CD4-positive, alpha-beta memory T cell (primary cell): ENCODE results near the gene RRM1. TPM values are rescaled to one million over a fixed set of nuclear protein-coding genes. Genes with fewer than 3 reads are reported as not detected.
A peak's percentile ranks its signal among the peaks of the same experiment; 100 is the strongest.
"Not testable (repeated sequence)": the region's sequence is repeated elsewhere in the genome, so short reads cannot be mapped to it uniquely, and the experiment has no call there.

Experiments used
- CTCF ChIA-PET: fragments of 350-600 bp; sonication (Branson Sonifier 250); formaldehyde crosslinking; loops from one replicate; lab custom pipeline; 2021; ENCODE audit warnings: inconsistent platforms; ENCODE audit not compliant: partially characterized antibody; lab: Charles Lee
- POLR2A ChIA-PET: fragments of 350-600 bp; sonication (Branson Sonifier 250); formaldehyde crosslinking; loops from one replicate; lab custom pipeline; 2021; ENCODE audit not compliant: partially characterized antibody; lab: Charles Lee
- DNase-seq, 5 donors: peaks; one replicate each; pipeline versions ENCODE4 v3.0.0 to v3.0.0-alpha.2; 2020 to 2022; ENCODE audit warnings: mixed read lengths in 1 of 5
- H3K27ac ChIP-seq: one replicate; pipeline ENCODE4 v1.7.0; 2013; ENCODE audit warnings: low read depth, low read length
- H3K27me3 ChIP-seq: 2 replicates; pipeline ENCODE4 v1.7.0; 2013; ENCODE audit warnings: mild to moderate bottlenecking, low read length, moderate library complexity; ENCODE audit not compliant: insufficient read depth
- H3K36me3 ChIP-seq: 2 replicates; pipeline ENCODE4 v1.7.0; 2013; ENCODE audit warnings: mild to moderate bottlenecking, low read length, moderate library complexity; ENCODE audit not compliant: insufficient read depth
- H3K4me1 ChIP-seq: 2 replicates; pipeline ENCODE4 v1.7.0; 2013; ENCODE audit warnings: mild to moderate bottlenecking, low read length, moderate library complexity; ENCODE audit not compliant: insufficient read depth
- H3K4me3 ChIP-seq, 2 donors: one replicate each; pipeline ENCODE4 v1.7.0; 2013; ENCODE audit warnings: low read length in 2 of 2, mild to moderate bottlenecking in 1 of 2
- H3K9me3 ChIP-seq, 2 donors: one replicate each; pipeline ENCODE4 v1.7.0; 2013; ENCODE audit warnings: low read length in 2 of 2, control low read depth in 1 of 2; ENCODE audit not compliant: control insufficient read depth in 1 of 2
- H3K27ac Mint-ChIP-seq, 7 donors: one replicate each; pipeline ENCODE4 v1.8.0; 2020 to 2021; ENCODE audit warnings: mixed read lengths in 7 of 7, mild to moderate bottlenecking in 6 of 7, inconsistent platforms in 3 of 7, moderate library complexity in 3 of 7
- H3K27me3 Mint-ChIP-seq, 2 donors: one replicate each; pipeline ENCODE4 v1.8.0; 2020 to 2021; ENCODE audit warnings: mixed read lengths in 2 of 2
- H3K36me3 Mint-ChIP-seq, 2 donors: one replicate each; pipeline ENCODE4 v1.8.0; 2020 to 2021; ENCODE audit warnings: mixed read lengths in 2 of 2, inconsistent platforms in 1 of 2, mild to moderate bottlenecking in 1 of 2
- H3K4me1 Mint-ChIP-seq, 4 donors: one replicate each; pipeline ENCODE4 v1.8.0; 2020 to 2021; ENCODE audit warnings: mixed read lengths in 4 of 4, mild to moderate bottlenecking in 1 of 4
- H3K4me3 Mint-ChIP-seq, 8 donors: one replicate each; pipeline ENCODE4 v1.8.0; 2020 to 2021; ENCODE audit warnings: mixed read lengths in 8 of 8, mild to moderate bottlenecking in 7 of 8, moderate library complexity in 6 of 8, inconsistent platforms in 3 of 8
- H3K9me3 Mint-ChIP-seq, 8 donors: one replicate each; pipeline ENCODE4 v1.8.0; 2020 to 2021; ENCODE audit warnings: mixed read lengths in 8 of 8, mild to moderate bottlenecking in 5 of 8, inconsistent platforms in 3 of 8, moderate library complexity in 1 of 8
- intact Hi-C: fragments of 100-400 bp; cut with micrococcal nuclease; formaldehyde crosslinking; loops from one replicate; pipeline ENCODE4 v1.15.1; 2023
- polyA plus RNA-seq, 2 donors: library from polyadenylated mRNA; unstranded; fragments of 300-500 nt; fragmentation: Illumina TruSeq; gene quantifications; one replicate each; pipeline ENCODE4 v1.2.3, GENCODE V29; 2021
- total RNA-seq, 2 experiments: library from RNA; stranded (reverse); gene quantifications; one replicate each; pipeline ENCODE4 v1.2.3, GENCODE V29; 2021

The RRM1 gene
- total and polyA plus RNA-seq, 4 experiments from 2014 or later = 38.0 to 49.9 (median 44.3) TPM

DNA sequence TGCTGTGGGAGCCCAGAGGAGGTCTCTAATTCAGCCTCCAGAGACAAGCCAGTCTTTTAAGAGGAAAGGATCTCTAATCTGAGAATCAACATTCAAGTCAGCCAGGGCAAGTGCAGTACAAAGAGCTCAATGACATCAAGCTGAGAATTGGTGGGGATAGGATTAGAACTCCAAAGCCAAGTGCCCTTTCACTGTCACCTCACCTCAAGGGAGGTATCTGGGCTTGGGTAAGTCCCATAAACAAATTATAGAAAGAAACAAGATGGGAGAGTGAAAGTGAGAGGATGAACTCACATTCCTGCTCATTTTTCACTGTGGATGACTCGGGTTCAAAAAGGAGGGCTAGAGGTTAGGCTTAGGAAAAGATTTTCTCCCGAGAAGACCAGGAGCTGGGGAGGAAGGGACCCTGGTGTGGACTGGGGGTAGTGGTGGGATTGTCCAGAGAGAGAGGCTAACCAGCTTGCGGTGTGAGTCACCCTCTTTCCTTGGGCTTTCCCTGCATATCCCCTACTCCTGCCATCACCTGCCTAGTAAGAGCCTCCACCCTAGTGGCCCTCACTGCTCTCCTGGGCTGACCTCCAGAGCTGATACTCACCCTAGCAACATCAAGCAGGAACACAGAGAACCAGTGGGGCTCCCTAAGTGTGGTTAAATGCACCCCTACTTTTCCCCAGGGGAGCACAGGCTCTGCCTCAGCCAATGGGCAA is 70.4 kb downstream of the RRM1 start:
- DNase-seq = no peak
- Histone ChIP-seq H3K36me3 (no peaks in the 10 kb centered on the region), H3K27me3 (no peaks in the 10 kb centered on the region), H3K4me1 (no peaks in the 10 kb centered on the region), H3K9me3 (no peaks in the 10 kb centered on the region), H3K27ac (no peak overlapping the region), H3K4me3 (no peak overlapping the region)
- Mint-ChIP-seq H3K36me3 (no peaks in the 10 kb centered on the region), H3K4me1 (no peaks in the 10 kb centered on the region), H3K27ac (no peak overlapping the region), H3K27me3 (no peaks in the 10 kb centered on the region), H3K9me3 (no peaks in the 10 kb centered on the region), H3K4me3 (no peak overlapping the region)
- POLR2A ChIA-PET = no interaction called here
- CTCF ChIA-PET = no interaction called here
- intact Hi-C loops = no loop called here

DNA sequence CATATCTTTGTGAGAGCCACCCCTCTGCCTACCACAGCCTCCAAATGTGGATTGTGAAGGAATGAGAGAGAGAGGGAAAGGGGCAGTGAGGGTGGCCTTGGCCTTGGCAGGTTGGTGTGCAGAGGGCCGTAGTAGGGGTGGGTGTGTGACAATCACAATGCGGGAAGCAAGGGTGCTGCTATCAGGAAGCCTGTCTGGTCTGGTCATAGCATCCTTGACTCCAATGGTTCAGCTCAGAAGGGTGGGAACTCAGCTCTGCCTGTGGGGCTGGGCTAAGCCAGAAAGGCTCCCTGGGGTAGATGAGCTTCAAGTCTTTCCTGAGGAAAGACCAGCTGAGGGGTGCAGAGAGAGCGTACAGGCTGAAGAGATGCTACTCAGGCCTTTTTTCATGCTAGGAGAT is 72.7 kb downstream of the RRM1 start:
- Mint-ChIP-seq H3K4me3 (no peak overlapping the region), H3K27ac (no peak overlapping the region), H3K27me3 (no peaks in the 10 kb centered on the region), H3K9me3 (no peaks in the 10 kb centered on the region), H3K4me1 (no peaks in the 10 kb centered on the region), H3K36me3 (no peaks in the 10 kb centered on the region)
- Histone ChIP-seq H3K4me3 (no peak overlapping the region), H3K36me3 (no peaks in the 10 kb centered on the region), H3K4me1 (no peaks in the 10 kb centered on the region), H3K27me3 (no peaks in the 10 kb centered on the region), H3K9me3 (no peaks in the 10 kb centered on the region), H3K27ac (no peak overlapping the region)
- ChIA-PET CTCF (interaction anchor here (1.4 kb wide), 1 partner anchor 371 kb away, joined by 3 read pairs; no protein-coding TSS in a partner anchor), POLR2A (no interaction called here)
- no peak for DNase-seq
- intact Hi-C loops = no loop called here

DNA sequence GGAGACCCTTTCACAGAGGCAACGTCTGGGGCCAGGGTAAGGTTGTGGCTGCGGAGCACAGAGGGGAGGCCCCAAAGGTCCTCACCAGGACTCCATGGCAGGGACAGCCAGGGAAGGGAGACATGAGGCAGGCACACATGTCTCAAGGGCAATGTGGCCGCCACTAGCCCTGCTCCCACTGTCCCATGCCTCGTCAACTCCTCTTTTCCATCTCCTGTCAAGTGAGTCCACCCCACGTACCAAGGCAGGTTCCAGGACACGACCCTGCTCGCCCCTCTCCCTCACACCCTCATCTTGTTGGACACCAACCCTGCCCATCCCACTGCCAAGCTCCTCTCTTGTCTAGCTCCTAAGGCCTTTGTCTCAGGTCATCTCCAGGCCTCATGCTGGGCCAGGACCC is 73.2 kb downstream of the RRM1 start:
- H3K4me1 ChIP-seq = no peaks in the 10 kb centered on the region
- intact Hi-C loops = no loop called here
- H3K4me3 ChIP-seq = no peak overlapping the region
- no peaks in the 10 kb centered on the region for H3K9me3 ChIP-seq
- H3K9me3 Mint-ChIP-seq = no peaks in the 10 kb centered on the region
- ChIA-PET POLR2A (no interaction called here), CTCF (interaction anchor here (1.4 kb wide), 1 partner anchor 370 kb away, joined by 3 read pairs; no protein-coding TSS in a partner anchor)
- no peak overlapping the region for H3K27ac Mint-ChIP-seq
- H3K36me3 ChIP-seq = no peaks in the 10 kb centered on the region
- no peak overlapping the region for H3K4me3 Mint-ChIP-seq
- no peaks in the 10 kb centered on the region for H3K36me3 Mint-ChIP-seq
- no peaks in the 10 kb centered on the region for H3K4me1 Mint-ChIP-seq
- no peak overlapping the region for H3K27ac ChIP-seq
- no peaks in the 10 kb centered on the region for H3K27me3 Mint-ChIP-seq
- no peaks in the 10 kb centered on the region for H3K27me3 ChIP-seq
- DNase-seq = no peak

DNA sequence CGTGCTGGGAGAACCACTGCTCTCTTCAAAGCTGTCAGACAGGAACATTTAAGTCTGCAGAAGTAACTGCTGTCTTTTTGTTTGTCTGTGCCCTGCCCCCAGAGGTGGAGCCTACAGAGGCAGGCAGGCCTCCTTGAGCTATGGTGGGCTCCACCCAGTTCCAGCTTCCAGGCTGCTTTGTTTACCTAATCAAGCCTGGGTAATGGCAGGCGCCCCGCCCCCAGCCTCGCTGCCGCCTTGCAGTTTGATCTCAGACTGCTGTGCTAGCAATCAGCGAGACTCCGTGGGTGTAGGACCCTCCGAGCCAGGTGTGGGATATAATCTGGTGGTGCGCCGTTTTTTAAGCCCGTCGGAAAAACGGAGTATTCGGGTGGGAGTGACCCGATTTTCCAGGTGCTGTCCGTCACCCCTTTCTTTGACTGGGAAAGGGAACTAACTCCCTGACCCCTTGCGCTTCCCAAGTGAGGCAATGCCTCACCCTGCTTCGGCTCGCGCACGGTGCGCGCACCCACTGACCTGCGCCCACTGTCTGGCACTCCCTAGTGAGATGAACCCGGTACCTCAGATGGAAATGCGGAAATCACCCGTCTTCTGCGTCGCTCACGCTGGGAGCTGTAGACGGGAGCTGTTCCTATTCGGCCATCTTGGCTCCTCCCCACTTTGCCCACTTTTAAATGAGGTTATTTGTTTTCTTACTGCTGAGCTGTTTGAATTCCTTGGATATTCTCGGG is 81.2 kb downstream of the RRM1 start:
- H3K27ac Mint-ChIP-seq, H3K4me1 Mint-ChIP-seq, intact Hi-C loops, H3K27me3 ChIP-seq, H3K36me3 ChIP-seq, H3K36me3 Mint-ChIP-seq, H3K9me3 Mint-ChIP-seq, POLR2A ChIA-PET, H3K27ac ChIP-seq, H3K4me3 ChIP-seq, H3K4me1 ChIP-seq, H3K9me3 ChIP-seq, DNase-seq: not testable (repeated sequence)
- CTCF ChIA-PET = interaction anchor here (5.2 kb wide), 1 partner anchor 11 kb away, joined by 30 read pairs; no protein-coding TSS in a partner anchor
- Mint-ChIP-seq H3K4me3 (peak overlapping the region in 1 of 8 donors; percentile 46), H3K27me3 (peaks cover 8 to 20% of the 10 kb centered on the region in 2 donors)

DNA sequence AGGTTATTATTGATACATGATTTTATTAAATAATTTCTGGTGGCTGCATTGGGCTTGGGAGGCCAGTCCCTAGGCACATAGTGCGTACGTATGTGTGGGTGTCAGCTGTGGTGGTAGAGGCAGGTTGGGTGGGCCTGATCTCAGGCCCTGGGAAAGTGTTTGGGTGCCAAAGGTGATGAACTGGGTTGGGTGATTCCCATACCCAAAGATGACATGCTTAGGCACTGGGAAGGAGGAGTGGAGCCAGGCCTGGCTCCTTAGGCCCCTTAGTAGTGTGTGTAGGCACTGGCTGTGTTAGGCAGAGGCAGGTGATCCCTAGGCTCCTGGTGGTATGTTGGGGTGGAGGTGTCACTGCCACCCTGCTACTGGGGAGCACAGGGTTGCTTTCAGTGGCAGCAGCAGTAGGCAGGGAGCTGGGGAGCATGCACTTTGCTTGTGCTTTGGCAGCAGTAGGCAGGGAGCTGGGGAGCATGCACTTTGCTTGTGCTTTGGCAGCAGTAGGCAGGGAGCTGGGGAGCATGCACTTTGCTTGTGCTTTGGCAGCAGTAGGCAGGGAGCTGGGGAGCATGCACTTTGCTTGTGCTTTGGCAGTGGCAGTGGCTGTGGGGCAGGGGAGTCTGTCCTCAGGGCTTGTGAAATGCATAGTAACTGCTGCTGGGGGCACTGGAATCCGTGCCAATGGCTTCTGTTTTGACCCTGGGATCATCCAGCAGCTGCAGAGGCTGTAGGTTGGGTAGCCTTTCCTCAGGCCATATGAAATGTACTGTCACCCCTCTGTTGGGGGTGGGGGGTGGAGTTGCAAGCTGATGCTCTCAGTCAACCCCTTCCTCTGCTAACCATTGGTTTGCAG is 84.4 kb downstream of the RRM1 start:
- Mint-ChIP-seq H3K4me1 (no peaks in the 10 kb centered on the region), H3K9me3 (peaks cover 0 to 4% (median 0%) of the 10 kb centered on the region in 8 donors)

DNA sequence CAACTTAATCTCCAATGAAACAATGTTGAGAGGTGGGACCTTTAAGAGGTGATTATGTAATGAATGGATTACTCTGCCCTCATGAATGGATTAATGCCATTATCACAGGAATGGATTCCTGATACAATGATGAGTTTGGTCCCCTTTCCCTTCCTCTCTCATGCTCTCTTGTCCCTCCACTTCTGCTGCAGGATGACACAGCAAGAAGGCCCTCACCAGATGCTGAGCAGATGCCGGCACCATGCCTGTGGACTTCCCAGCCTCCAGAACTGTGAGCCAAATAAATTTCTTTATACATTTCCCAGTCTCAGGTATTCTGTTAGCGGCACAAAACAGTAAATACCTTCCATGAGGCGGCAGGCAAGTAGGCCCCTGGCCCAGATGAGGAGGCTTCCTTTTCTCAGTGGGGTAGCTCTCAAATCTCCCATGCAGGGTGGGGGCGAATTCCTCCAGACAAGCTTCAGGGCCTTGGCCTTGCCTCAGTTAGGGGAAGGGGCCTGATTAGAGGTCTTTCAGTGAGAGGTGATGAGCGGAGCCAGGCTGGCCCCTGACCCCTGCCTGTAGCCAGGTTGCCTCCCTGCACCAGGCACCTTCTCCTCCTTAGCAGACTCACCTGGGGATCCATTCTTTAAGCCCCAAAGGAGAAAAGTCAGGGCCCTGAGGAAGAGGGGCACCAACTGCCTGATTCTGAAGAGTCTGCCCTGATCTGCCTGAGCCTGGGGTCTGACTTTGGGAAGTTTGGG is 86.0 kb downstream of the RRM1 start:
- Mint-ChIP-seq H3K27me3 (peaks cover 8 to 20% of the 10 kb centered on the region in 2 donors), H3K36me3 (no peaks in the 10 kb centered on the region), H3K27ac (peak overlapping the region in 1 of 7 donors; percentile 23), H3K9me3 (peaks cover 0 to 4% (median 0%) of the 10 kb centered on the region in 8 donors), H3K4me3 (no peak overlapping the region), H3K4me1 (no peaks in the 10 kb centered on the region)
- Histone ChIP-seq H3K27me3 (no peaks in the 10 kb centered on the region), H3K27ac (no peak overlapping the region), H3K36me3 (no peaks in the 10 kb centered on the region), H3K4me3 (no peak overlapping the region), H3K4me1 (no peaks in the 10 kb centered on the region), H3K9me3 (no peaks in the 10 kb centered on the region)
- ChIA-PET POLR2A (no interaction called here), CTCF (interaction anchor here (1.1 to 5.2 kb wide), 2 partner anchors 7 to 313 kb away, joined by 4 to 30 read pairs; no protein-coding TSS in a partner anchor)
- intact Hi-C loops = no loop called here
- DNase-seq = no peak

More for the DNA sequence above, 84.4 kb downstream of the RRM1 start:
- no peaks in the 10 kb centered on the region for H3K36me3 Mint-ChIP-seq
- intact Hi-C loops = no loop called here
- ChIA-PET POLR2A (no interaction called here), CTCF (interaction anchor here (1.1 to 5.2 kb wide), 2 partner anchors 8 to 315 kb away, joined by 4 to 30 read pairs; no protein-coding TSS in a partner anchor)
- no peak overlapping the region for H3K4me3 Mint-ChIP-seq
- H3K4me3 ChIP-seq = no peak overlapping the region
- no peak overlapping the region for H3K27ac ChIP-seq
- no peak overlapping the region for H3K27ac Mint-ChIP-seq
- H3K9me3 ChIP-seq = no peaks in the 10 kb centered on the region
- H3K36me3 ChIP-seq = no peaks in the 10 kb centered on the region
- no peaks in the 10 kb centered on the region for H3K27me3 ChIP-seq
- peaks cover 8 to 20% of the 10 kb centered on the region in 2 donors for H3K27me3 Mint-ChIP-seq
- no peak for DNase-seq
- H3K4me1 ChIP-seq = no peaks in the 10 kb centered on the region
